ENCODE measurements around the gene FOXF1. TPM values are rescaled to one million over a fixed set of nuclear protein-coding genes. Genes with fewer than 3 reads are reported as not detected.

Gene FOXF1
- total RNA-seq, 1 experiment from 2014 or later, result not detected

GRCh38 chr16:86499889-86500707 is 10.2 kb upstream of the FOXF1 start:
- H3K9ac ChIP-seq (ENCODE audit: low read length), result no peak overlapping the region
- TF ChIP-seq EZH2 (IDR thresholded peaks at IDR 0.05; ENCODE audit: low read length, unreplicated experiment), result no peak
- no peak for TF ChIP-seq EZH2phosphoT487 (IDR thresholded peaks at IDR 0.05; ENCODE audit: borderline replicate concordance, low read length)
- TF ChIP-seq CTCF (conservative IDR thresholded peaks at IDR 0.05; ENCODE audit: low read depth, low read length), result no peak
- no peaks in the 10 kb centered on the region for H3K79me2 ChIP-seq (ENCODE audit: low read length)
- ChIA-PET POLR2A (ENCODE audit: unreplicated experiment) (no interaction called here), CTCF (interaction anchor here (0.6 kb wide), 1 partner anchor 18 kb away, joined by 3 read pairs; no protein-coding TSS in a partner anchor)
- no peaks in the 10 kb centered on the region for H3K9me3 ChIP-seq (ENCODE audit: low read length)
- BruUV-seq (replicated peaks), result no TSS peak
- H3K27ac ChIP-seq (ENCODE audit: low read length), result no peak overlapping the region
- H3K4me3 ChIP-seq (ENCODE audit: low read length), result no peak overlapping the region
- ATAC-seq, result no peak
- no peaks in the 10 kb centered on the region for H4K20me1 ChIP-seq (ENCODE audit: low read length)
- no peaks in the 10 kb centered on the region for H3K9me2 ChIP-seq (replicated peaks; ENCODE audit: low read length)
- H3F3A ChIP-seq (ENCODE audit: low read length, unreplicated experiment), result no peaks in the 10 kb centered on the region
- H2AFZ ChIP-seq (ENCODE audit: low read length), result no peak overlapping the region
- intact Hi-C loops (cut with micrococcal nuclease), result no loop called here
- H3K36me3 ChIP-seq (ENCODE audit: low read depth, low read length), result no peaks in the 10 kb centered on the region
- no peak overlapping the region for H3K4me2 ChIP-seq (ENCODE audit: low read length)
- H3K27me3 ChIP-seq (ENCODE audit: low read length), result peaks cover 91% of the 10 kb centered on the region
- no peaks in the 10 kb centered on the region for H3K4me1 ChIP-seq (ENCODE audit: insufficient read depth, low read length)
- no peak for DNase-seq

- Histone ChIP-seq H3K36me3 (ENCODE audit: low read depth, low read length) (no peaks in the 10 kb centered on the region), H3K9ac (ENCODE audit: low read length) (no peak overlapping the region), H3K27me3 (ENCODE audit: low read length) (peaks cover 89% of the 10 kb centered on the region), H3K4me1 (ENCODE audit: insufficient read depth, low read length) (no peaks in the 10 kb centered on the region), H2AFZ (ENCODE audit: low read length) (no peak overlapping the region), H3F3A (ENCODE audit: low read length, unreplicated experiment) (no peaks in the 10 kb centered on the region), H3K9me2 (replicated peaks; ENCODE audit: low read length) (no peaks in the 10 kb centered on the region), H3K27ac (ENCODE audit: low read length) (no peak overlapping the region), H3K4me2 (ENCODE audit: low read length) (no peak overlapping the region), H4K20me1 (ENCODE audit: low read length) (no peaks in the 10 kb centered on the region), H3K9me3 (ENCODE audit: low read length) (no peaks in the 10 kb centered on the region), H3K4me3 (ENCODE audit: low read length) (no peak overlapping the region), H3K79me2 (ENCODE audit: low read length) (no peaks in the 10 kb centered on the region)
- no peak for ATAC-seq
- POLR2A ChIA-PET (ENCODE audit: unreplicated experiment), result interaction anchor here (0.6 kb wide), 1 partner anchor 816 kb away, joined by 3 read pairs; the partner anchor contains the start of gene C16orf95
- TF ChIP-seq EZH2 (IDR thresholded peaks at IDR 0.05; ENCODE audit: low read length, unreplicated experiment) (no peak), EZH2phosphoT487 (IDR thresholded peaks at IDR 0.05; ENCODE audit: borderline replicate concordance, low read length) (no peak), CTCF (conservative IDR thresholded peaks at IDR 0.05; ENCODE audit: low read depth, low read length) (no peak)
- no peak for DNase-seq
- CTCF ChIA-PET, result no interaction called here
- no TSS peak for BruUV-seq (replicated peaks)
- intact Hi-C loops (cut with micrococcal nuclease), result no loop called here
Observed at GRCh38 chr16:86500708-86501510, 9.4 kb upstream of the FOXF1 start.
